GM12874 (cell line): ENCODE results near the gene OR1L1.

Source experiments
- CTCF ChIP-seq: IDR thresholded peaks from 2 replicates; pipeline ENCODE4 v1.5.1; 2011; ENCODE audit warnings: low read depth, mild to moderate bottlenecking, control low read depth, low read length, moderate library complexity; ENCODE audit not compliant: insufficient read depth

OR1L1 gene

GRCh38 chr9:122661416-122661815 lies at the start of gene OR1L1:
Gene OR1L1 (plus strand): TSS chr9:122661716. CDS start chr9:122661716, 0 bp downstream.
- TF ChIP-seq CTCF: no peak

- TF ChIP-seq CTCF: no peak
These were observed 47.2 kb upstream of the OR1L1 start, which contains the start of gene OR1Q1 for GRCh38 chr9:122614362-122614761. Gene OR1Q1 (plus strand): TSS chr9:122614738. CDS start chr9:122614738, 0 bp downstream.

DNA sequence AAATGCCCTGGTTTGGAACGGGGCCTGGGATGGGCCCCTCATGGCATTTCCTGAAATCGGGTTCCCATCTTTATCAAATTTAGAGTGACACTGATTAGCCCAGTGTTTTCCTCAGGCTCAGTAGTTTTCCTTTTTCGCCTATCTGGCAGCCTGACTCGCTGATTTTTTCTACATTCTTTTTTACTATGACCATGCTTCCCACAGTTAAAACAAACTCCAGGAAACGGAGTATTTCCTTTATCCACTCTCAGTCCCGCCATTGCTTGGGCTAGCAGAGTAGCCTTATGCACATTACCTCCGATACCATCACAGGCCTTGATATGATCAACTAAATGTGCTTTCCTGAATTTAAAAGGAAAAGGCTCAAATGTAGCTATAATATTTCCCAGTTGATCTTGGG lies 41.5 kb upstream of the OR1L1 start:
- TF ChIP-seq CTCF: no peak

GRCh38 chr9:122642226-122642625 lies 19.3 kb upstream of the OR1L1 start:
- no peak for TF ChIP-seq CTCF

DNA sequence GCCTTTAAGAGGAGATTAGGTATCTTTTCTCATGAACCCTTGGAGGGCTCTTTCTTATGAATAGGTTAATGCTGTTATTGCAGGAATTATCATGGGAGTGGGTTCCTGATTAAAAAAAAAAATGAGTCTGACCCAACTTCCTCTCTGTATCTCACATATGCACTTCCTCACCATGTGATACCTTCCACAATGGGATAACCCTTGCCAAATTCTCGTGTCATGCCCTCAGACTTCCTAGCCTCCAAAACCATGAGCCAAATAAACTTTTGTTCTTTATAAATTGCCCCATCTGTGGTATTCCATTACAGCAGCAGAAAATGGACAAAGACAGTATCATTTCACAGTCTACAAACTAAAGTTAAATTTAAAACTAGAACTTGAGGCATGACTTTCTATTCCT lies 5.1 kb upstream of the OR1L1 start:
- no peak for TF ChIP-seq CTCF

DNA sequence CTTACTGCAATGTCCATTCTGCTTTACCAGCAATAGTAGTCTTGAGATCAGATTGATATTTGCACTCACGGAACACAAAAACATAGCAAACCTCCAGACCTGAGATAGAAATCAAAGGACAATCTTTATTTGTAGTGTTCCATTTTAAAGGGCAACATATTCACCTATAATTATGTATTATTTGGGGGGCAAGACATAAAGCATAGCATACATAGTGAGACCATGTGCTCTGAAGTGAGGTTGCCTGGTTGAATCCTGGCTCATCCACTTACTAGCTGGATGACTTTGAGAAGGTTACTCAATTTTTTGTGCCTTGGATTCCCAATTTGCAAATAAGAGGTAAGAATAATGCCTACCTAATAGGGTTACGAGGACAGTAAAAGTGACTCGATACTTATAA lies 4.0 kb upstream of the OR1L1 start, which contains the start of gene OR1B1:
Gene OR1B1, minus strand, starts transcription at position 101 of the 400 bp plus-strand sequence.
- no peak for TF ChIP-seq CTCF

DNA sequence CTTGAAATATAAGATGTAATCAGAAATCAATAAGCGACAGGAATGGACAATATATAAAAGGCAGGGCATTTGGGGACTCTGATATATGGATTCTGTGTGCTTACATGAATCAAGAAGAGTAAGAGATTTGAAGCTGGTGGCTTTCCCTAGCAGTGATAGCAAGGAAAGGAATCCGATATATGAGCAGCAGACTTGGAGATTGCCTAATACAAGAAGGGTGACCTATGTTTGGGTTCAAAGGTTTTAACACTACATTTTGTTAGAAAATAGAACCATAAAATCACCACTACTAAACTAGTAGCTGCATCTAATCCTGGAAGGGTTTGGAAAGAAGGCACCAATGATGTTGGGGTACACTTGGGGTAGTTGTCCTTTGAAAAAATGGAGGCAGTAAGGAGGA lies 11.0 kb downstream of the OR1L1 start:
- TF ChIP-seq CTCF: no peak

- no peak for TF ChIP-seq CTCF
These were observed 23.3 kb downstream of the OR1L1 start for GRCh38 chr9:122684851-122685250.
